ENCODE data around the gene C2orf80.
"Not testable (repeated sequence)": the region's sequence is repeated elsewhere in the genome, so short reads cannot be mapped to it uniquely, and the experiment has no call there.

C2orf80 gene

DNA sequence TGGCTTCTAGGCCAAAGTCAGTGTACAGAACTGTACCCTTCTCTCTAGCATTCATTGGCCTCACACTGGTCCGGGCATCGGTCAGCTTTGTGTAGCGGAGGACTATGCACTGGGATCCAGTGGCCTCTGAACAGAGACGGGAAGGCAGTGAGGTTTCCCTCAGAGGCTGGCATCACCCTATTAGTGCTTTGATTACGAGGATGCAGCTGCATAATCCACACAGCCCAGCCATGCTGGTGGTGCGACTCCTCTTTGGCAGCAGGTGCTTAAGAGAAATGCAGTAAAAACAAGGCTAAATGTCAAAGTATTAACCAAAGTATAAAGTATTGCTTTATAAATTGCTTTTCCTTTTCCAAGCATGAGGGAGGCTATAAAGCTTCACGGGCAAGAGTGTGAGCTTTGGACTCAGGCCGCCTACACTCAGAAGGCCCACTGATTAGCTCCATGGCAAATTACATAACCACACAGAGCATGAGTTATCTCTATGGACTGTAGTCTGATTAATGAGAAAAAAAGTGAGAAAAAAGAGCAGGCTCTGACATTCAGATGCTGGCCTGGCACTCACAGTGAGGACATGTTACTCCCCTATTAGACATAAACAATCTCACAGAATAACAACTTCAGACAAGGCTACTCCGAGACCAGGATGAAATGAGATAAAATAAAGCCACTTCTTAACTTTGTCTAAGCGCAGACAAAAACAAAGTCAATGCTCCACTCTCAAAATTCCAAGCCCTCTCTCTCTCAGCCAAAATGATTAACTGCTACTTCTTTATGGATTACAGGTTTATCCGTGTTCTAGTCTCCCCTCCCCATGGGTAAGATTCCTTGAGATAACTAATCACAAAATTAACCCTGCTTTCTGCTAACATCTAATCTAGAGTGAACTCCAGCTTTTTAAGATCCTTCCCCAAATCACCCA is 53.8 kb downstream of the C2orf80 start:
- DNase-seq (ENCODE audit: low spot score), result no peak

DNA sequence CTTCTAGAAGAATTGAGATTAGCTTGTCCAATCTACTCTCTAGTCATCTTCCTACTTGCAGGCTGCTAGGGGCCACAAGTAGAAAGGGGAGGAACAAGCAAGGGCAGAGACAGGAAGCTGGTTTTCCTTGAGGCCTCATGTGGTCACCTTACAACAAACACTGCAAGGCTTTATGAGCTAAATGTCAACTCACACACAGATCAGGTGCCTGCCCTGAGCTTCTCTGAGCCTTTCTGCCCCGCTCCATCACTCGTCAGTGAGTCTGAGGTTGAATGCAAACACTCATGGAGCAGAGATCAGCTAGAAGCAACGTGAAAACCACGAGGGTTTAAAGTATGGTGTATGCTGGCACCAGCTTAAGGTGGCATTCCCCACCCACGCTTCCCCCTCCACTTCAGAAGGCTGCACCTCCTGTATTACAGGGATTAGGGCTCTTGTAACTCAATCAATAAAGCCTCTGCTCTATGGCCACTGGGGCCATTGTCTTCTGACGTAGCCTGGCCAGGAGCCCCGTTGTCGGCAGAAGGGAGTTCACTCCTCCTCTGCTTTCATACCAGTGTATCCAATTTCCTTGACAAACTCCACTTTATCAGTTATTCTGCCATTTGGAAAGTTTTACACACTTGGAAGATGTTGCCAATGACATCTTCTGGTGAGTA is 54.8 kb downstream of the C2orf80 start:
- no peak for DNase-seq (ENCODE audit: low spot score)

DNA sequence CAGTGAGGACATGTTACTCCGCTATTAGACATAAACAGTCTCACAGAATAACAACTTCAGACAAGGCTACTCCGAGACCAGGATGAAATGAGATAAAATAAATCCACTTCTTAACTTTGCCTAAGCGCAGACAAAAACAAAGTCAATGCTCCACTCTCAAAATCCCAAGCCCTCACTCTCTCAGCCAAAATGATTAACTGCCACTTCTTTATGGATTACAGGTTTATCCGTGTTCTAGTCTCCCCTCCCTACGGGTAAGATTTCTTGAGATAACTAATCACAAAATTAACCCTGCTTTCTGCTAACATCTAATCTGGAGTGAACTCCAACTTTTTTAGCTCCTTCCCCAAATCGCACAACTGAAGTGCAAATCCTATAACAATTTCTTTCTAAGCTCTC is 59.1 kb downstream of the C2orf80 start:
- DNase-seq (ENCODE audit: low spot score), result no peak

DNA sequence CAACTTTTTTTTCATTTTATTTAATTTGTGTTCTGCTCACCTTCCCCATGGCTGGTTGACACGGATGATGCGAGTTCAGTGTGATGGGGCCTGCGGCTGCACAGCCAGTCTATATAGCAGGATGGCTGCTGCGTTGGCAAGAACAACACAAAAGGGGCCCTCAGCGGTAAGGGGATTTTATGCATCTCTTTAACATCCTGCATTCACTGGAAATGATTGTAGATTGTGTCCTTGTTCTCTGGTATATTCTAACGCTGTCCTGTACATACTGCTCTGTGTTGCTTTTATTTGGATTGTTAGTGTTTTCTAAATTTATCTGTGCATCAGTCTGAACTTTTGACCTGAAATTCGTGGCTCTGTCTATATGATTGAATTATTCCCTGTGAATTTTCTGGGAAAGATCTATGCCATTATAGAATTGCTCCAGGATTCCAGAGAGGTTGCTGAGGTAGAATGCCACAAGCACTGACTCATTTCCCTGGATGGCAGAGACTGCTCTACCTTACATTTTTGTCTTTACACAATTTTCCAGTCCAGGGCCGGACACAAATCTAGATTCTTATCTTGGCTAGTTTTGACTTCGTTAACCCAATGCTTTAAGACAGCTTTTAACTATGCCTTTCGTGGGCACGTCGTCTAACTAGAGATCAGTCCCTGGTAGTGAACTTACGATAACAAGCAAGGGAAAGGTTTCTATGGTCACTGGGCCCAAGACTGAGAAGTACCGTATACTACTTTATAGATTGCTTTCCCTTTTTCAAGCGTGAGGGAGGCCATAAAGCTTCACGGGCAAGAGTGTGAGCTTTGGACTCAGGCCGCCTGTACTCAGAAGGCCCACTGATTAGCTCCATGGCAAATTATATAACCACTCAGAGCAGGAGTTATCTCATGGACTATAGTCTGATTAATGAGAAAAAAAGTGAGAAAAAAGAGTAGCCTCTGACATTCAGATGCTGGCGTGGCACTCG is 59.8 kb downstream of the C2orf80 start, which contains the start of gene CRYGC:
CRYGC (minus strand) TSS at position 85 of the 968 bp plus-strand sequence; CDS start at position 49, 36 bp downstream.
- no peak for DNase-seq (ENCODE audit: low spot score)

DNA sequence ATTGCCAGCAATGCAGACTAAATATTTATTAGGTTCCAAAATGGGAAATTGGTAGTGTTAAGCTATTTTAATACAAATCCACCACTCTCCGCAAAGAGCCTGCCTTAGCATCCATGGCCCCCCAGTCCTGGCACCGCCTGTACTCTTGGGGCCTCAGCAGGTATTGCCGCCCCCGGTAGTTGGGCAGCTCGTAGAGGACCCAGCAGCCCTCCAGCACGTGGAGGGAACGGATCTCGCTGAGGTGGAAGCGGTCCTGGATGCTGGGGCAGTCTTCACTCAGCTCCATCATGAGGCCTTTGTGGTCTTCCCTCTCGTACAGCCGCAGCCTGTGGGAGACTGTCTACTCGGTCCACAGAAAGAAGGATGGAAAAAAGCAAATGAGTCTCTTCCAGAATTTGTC is 61.7 kb downstream of the C2orf80 start:
- no peak for DNase-seq (ENCODE audit: low spot score)

DNA sequence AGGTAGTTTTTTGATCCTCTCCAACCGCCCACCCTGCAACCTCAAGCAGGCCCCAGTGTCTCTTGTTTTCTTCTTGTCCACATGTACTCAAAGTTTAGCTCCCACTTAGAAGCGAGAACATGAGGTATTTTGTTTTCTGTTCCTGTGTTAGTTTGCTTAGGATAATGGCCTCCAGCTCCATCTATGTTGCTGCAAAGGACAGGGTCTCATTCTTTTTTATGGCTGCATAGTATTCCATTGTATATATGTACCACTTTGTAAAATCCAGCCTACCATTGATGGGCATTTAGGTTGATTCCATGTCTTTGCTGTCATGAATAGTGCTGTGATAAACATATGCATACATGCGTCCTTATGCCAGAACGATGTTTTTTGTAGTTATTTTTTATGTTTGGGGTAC is 62.7 kb downstream of the C2orf80 start:
- DNase-seq (ENCODE audit: low spot score), result no peak

DNA sequence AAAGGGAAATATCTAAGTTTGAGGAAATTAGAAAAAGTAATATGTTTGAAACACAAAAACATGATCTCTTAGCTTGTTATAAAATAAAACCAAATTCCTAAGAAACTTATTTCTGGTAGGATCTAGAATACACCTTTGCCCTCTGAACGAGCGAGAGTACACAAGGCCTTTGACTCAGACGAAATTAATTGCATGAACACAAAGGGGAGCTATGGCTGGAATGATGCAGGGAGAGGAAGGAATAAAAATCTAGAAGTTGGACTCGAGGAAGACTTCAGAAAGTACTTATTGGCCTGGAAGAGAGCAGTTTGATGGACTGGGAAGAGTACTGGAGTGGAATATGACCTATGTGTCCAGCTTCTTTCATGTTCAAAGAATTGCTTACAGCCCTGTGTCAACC is 64.6 kb downstream of the C2orf80 start:
- DNase-seq (ENCODE audit: low spot score), result no peak

DNA sequence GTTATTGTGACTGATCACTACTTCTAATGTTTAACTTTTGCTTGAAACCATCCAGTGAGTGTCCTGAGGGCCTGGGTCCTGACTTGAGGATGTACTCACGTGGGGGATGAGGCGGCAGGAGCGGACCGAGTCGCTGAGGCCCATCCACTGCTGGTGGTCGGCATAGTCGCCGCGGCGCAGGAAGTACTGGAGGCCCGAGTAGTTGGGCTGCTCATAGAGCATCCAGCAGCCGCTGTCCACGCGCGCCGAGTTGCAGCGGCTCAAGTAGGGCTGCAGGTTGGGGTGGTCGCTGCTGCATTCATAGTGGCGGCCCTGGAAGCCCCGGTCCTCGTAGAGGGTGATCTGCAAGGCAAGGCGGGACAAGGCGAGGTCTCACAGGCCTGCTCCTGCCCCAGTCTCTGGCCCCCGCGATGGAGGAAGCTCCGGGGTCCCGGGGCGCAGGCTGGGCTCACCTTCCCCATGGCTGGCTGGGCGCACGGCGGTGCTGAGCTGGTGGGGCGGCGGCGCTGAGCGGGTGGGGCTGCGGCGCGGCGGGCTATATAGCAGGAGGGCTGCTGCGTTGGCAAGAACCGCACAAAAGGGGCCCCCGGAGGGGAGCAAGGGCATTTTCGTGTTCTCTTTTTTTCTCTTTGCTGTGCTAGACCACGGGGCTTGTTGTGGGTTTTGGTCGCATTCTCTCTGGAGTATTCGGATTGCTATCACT is 65.7 kb downstream of the C2orf80 start, which contains the start of gene CRYGD:
CRYGD (minus strand) TSS at position 512 of the 703 bp plus-strand sequence; CDS start at position 461, 51 bp downstream.
- DNase-seq (ENCODE audit: low spot score), result not testable (repeated sequence)

DNA sequence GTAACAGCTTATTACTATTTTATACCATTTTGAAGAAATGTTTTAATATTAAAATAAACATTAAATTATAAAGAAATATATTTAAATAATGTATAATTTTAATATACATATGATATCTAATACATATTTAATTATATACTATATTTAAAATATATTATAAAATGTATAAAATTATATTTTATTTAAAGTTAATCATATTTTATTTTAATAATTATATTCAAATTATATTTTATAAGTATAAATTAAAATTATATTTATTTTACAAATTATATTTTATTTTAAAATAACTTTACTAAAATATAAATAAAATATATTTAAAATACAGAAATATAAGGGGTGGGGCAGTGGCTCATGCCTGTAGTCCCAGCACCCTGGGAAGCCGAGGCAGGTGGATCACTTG is 67.6 kb downstream of the C2orf80 start:
- DNase-seq (ENCODE audit: low spot score), result no peak

DNA sequence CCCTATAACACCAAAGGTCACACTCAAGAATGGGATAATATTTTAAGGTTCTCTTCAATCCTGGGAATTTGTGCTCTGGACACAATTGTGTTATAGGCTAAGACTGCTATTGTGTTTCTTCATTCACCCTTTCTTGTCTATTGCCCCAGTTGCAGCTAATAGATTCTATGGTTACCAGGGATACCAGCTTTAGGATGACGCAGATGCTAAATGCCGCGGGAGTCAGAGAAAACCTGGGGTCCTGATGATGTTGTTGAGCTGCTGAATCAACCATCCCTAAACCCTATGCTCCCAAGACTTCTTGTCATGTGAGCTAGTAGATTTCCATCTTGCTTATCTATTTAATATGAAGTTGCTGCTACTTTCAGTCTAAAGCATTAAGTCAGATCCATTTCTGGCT is 70.9 kb downstream of the C2orf80 start:
- no peak for DNase-seq (ENCODE audit: low spot score)

DNA sequence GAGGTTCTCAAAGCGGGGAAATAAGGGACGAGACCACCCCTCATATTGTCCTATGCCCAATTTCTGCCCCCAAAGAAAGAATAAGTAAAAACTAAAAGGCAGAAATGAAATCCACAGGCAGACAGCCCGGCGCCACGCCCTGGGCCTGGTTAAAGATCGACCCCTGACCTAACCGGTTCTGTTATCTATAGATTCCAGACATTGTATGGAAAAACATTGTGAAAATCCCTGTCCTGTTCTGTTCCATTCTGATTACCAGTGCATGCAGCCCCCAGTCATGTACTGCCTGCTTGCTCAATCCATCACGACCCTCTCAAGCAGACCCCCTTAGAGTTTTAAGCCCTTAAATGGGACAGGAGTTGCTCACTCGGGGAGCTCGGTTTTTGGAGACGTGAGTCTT is 72.4 kb downstream of the C2orf80 start:
- not testable (repeated sequence) for DNase-seq (ENCODE audit: low spot score)

Measured in hepatic stellate cell (primary cell).